Ovary (tissue), 3 donors: Measurements from ENCODE around the gene ECI1.

Source experiments
- POLR2A ChIP-seq: fragments of 450-650 bp; IDR thresholded peaks from one replicate; pipeline ENCODE4 v1.6.1; 2017; ENCODE audit warnings: antibody characterized with exemption, mild to moderate bottlenecking, moderate library complexity
- TF ChIP-seq, protein P1 (sequence below), 3 donors: fragments of 450-650 bp in 2 of 3; fragments of 200-600 bp in 1 of 3; IDR thresholded peaks; one replicate each; pipeline versions ENCODE4 v1.5.1 to v1.8.0; 2016 to 2022; ENCODE audit warnings: antibody characterized with exemption in 3 of 3, mild to moderate bottlenecking in 1 of 3
- donor health status: DM: no; HTN: no; CAD: no.

- TF ChIP-seq, protein P1, sequence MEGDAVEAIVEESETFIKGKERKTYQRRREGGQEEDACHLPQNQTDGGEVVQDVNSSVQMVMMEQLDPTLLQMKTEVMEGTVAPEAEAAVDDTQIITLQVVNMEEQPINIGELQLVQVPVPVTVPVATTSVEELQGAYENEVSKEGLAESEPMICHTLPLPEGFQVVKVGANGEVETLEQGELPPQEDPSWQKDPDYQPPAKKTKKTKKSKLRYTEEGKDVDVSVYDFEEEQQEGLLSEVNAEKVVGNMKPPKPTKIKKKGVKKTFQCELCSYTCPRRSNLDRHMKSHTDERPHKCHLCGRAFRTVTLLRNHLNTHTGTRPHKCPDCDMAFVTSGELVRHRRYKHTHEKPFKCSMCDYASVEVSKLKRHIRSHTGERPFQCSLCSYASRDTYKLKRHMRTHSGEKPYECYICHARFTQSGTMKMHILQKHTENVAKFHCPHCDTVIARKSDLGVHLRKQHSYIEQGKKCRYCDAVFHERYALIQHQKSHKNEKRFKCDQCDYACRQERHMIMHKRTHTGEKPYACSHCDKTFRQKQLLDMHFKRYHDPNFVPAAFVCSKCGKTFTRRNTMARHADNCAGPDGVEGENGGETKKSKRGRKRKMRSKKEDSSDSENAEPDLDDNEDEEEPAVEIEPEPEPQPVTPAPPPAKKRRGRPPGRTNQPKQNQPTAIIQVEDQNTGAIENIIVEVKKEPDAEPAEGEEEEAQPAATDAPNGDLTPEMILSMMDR (IDR thresholded peaks at IDR 0.05) = no peak
- TF ChIP-seq POLR2A = no peak
Measured at GRCh38 chr16:2299915-2300192, 48.5 kb upstream of the ECI1 start.
